ENCODE measurements around the gene MCOLN2. TPM values are rescaled to one million over a fixed set of nuclear protein-coding genes. Genes with fewer than 3 reads are reported as not detected.

The MCOLN2 gene
- total RNA-seq, 2 experiments from 2014 or later, result 101 to 103 TPM

GRCh38 chr1:84876353-84876752 is 120.6 kb downstream of the MCOLN2 start:
- ChIA-PET CTCF (no interaction called here), POLR2A (no interaction called here)

Other genes starting within 250 kb of the MCOLN2 start
- gene LPAR3, start 103.9 kb downstream of the MCOLN2 start, total RNA-seq, result under 1 TPM; 0.84 to 0.92 TPM
- gene MCOLN3, start 51.4 kb upstream of the MCOLN2 start, total RNA-seq, result under 1 TPM; 0.32 to 0.46 TPM
- 1 to 10 TPM; 3.6 to 4.4 TPM for gene SYDE2, start 203.9 kb upstream of the MCOLN2 start, total RNA-seq

Data from activated CD8-positive, alpha-beta memory T cell treated with anti-CD3 and anti-CD28 coated beads for 36 hours (primary cell).